GM19468 (cell line): ENCODE results near the gene PLEKHA5.
"Not testable (repeated sequence)": the region's sequence is repeated elsewhere in the genome, so short reads cannot be mapped to it uniquely, and the experiment has no call there.

ENCODE experiments used
- ATAC-seq: cut with Tn5 transposase; IDR thresholded peaks from one replicate; pipeline ENCODE4 v1.9.1; 2021; ENCODE audit warnings: mild to moderate bottlenecking, moderate library complexity, moderate number of reproducible peaks; ENCODE audit not compliant: unreplicated experiment; ENCODE audit errors: extremely low read depth

PLEKHA5 gene

DNA sequence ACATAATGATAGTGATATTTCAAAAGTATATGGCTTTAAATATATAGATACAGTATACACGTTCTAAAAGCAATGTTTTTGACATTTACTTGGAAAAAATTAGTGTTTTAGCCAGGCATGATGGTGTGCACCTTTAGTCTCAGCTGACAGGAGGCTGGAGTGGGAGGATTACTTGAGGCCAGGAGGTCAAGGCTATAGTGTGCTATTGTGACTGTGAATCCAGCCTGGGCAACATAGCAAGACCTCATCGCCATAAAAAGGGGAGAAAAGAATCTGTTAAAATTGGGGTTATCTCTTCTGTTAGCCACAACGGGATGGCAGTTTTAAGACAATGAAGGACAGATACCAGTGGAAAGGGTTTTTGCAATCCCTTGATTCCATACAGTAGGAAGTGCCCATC lies 95.2 kb downstream of the PLEKHA5 start:
- ATAC-seq, result no peak

DNA sequence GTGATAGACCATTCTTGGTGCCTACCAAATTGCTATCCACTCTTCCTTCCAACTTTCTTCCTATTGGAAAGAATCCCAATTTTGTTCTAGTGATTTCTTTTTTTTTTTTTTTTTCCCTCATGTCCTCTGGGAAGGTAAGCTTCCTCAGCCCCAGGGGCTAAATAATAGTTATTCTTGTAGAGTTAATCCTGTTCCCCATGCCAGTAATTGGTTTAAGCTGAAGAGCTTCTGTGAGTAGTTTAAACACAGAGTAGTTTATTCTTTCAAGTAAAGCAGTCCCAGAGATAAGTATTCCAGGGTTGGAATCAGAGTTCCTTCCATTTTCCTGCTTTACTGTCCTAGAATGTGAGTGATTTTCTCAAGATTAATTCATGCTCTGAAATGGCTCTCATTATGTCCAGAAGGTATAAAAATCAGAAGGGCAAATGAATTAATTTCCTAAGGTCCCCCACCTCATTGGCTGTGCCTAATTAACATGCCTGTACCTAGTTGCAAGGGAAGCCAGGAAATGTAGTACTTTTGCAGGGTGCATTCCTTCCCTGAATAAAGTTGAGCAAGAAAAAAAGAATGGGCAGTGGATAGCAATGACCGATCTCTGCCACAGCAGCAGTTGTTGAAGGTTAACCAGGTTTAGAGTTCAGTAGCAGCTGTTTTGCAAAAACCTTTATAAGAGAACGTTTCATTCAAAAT lies 97.8 kb downstream of the PLEKHA5 start:
- ATAC-seq, result no peak

DNA sequence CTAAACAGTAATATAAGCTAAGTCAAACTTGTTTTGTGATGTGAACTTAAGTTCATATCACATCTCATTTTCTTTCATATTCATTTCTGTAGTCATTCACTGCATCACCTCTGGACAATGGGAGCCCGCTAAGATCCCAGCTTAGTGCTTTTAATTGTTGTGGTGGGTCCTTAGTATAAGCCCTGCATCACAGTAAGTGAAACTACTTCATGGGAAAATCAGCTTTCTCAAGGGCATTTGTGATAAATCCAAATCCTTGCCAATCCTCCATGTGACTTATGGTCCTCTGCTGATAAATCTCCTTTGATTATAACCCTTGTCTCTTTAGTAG lies 98.3 kb downstream of the PLEKHA5 start:
- no peak for ATAC-seq

DNA sequence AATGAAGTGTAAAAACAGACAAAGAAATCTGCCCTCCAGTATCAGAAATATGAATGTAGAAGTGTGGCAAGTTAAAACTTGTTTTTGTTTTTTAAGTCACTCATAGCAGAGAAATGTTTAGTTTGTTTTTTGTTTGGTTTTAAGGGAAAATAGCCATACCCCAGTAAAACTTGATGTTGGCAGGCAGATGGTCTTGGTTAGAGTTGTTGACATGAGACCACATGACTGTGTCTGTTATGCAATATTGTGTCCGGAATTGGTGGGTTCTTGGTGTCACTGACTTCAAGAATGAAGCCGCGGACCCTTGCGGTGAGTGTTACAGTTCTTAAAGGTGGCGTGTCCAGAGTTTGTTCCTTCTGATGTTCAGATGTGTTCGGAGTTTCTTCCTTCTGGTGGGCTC lies 99.5 kb downstream of the PLEKHA5 start:
- ATAC-seq, result not testable (repeated sequence)

DNA sequence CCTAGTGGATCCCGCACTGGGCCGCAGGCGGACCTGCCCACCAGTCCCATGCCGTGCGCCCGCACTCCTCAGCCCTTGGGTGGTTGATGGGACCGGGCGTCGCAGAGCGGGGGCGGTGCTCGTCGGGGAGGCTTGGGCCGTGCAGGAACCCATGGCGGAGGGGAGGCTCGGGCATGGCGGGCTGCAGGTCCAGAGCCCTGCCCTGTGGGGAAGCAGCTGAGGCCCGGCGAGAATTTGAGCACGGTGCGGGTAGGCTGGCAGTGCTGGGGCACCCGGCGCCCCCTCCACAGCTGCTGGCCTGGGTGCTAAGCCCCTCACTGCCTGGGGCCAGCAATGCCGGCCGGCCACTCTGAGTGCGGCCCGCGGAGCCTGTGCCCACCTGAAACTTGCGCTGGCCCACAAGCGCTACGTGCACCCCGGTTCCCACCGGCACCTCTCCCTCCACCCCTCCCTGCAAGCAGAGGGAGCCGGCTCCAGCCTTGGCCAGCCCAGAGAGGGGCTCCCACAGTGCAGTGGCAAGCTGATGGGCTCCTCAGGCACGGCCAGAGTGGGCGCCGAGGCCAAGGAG lies 100.8 kb downstream of the PLEKHA5 start:
- ATAC-seq, result no peak

DNA sequence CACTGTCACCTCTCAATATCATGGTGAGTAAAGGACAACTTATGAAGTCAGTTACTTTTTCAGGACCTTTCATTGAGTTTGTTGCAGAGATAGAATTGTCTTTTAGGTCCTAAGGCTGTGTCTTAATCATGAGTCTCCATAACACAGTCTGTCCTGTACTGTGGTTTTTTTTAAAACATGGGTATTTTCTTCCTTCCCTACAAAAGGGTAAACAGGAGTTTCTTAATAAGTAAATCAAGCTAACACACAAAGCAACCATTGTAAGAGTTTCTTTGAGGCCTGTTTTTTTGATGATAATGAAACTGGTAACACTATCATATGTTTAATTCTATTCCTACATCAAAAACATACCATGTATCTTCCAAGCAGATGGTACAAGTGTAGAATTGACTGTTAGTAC lies 101.4 kb downstream of the PLEKHA5 start:
- no peak for ATAC-seq

DNA sequence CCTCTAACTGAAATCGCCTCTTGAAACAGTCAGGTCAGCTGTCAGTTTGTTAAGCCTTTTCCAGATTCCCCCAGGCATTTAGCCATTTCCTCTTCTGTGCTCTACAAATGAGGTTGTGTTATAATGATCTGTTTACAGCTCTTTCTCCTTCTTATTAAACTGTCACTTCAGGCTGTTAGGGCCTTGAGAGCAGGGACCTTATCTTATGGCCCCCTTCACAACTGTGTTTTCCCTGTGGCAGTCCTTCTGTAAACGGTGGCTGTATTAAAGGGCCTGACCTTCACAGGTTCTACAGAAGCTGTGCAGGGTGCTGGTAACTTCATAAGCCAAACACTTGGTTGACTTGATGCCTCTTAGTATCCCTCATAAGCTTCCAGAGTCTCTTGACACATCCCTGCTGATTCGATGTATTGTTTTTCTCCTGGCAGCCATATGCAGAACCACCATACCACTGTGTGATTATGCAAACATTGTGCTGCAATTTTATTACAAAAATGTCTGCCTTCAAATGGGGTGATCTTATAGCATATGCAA lies 104.7 kb downstream of the PLEKHA5 start:
- ATAC-seq, result no peak

DNA sequence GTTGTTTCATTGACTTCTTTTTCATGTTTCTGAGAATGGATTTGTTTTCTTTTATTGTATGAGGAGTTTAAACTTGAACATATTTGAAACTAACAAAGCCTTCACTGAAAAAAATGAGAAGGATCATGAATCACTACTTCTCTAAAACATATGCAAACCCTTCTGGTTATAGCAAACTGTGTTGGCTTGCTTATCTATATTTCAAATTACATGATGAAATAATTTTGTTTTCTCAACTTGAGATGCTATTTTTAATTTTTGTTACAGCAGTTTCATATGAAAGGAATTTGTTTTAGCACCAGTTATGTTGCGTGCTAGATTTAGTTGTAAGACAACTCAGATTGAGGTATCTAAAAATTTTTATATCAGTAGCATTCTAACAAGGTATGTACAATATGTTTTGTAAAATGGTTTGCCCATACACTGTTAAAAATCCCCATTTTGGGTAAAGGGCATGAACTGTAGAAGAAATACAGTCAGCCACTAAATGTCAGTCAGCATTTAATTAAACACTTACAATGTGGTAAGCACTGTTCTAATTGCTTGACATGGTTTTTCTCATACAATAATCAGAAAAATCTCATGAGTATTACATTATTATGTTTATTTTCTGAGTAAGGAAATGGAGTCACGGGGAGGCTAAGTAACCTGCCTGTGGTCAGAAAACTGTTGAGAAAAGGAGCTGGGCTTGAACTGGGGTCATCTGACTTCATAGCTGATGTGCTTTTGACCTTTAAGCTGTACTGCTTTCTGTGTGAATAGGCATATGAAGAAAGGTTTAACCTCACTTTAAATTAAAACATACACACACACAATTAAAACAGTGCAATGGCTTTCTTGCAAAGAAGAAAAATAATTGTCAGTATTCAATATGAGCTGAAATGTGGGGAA lies 105.7 kb downstream of the PLEKHA5 start:
- ATAC-seq, result no peak

DNA sequence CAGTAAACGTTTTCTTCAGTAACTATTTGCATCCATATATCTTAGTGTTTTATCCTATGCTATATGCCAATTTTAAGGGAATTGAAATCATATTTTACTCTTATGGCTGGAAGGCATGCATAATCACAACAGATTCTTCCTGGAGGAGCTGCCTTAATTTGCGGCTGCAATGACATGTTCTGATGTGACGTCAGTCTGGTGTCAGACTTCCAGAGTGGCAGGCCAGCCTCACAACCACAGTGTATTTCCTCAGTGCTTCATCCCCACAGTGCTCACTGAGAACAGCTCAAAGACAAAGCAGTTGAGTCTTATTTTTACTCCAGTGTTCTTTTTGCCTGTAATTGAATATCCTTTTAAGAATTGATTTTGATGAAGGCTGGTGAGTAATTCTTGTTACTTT lies 107.1 kb downstream of the PLEKHA5 start:
- no peak for ATAC-seq

DNA sequence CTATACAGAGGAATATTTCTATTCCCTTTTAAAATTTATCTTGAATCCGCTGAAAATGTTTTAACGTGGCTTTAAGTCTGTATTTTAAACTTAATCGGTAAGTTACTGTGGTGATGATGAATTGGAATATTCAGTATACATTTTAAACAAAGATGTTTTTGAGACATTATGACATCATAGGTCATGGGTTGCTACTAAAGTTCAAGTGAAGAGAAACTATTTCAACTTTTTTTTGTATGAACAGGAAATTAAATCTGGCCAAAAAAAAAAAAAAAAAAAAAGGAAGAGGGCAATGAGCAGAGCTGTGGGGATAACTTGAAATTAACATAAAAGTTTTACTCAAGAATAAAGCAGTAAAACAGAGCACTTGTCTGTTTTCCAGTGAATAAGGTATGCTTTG lies 109.0 kb downstream of the PLEKHA5 start:
- no peak for ATAC-seq

DNA sequence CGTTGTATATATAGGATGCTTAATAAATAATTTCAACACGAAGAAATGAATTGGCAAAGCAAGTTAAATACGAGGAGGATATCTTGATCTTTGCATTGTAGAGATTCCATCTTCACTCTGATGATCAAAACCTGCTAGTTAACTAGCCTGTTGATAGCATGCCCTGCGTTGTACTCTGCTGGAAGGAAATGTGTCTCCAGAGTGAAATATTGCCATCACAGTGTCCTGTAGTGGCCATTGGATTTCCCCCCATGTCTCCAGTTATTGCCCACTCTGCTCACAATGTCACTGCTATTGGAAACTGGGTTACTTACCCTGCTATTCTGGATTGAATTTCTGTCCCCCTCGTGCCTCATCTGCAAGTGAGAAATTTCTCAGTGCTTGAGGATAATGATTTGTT lies 109.6 kb downstream of the PLEKHA5 start:
- no peak for ATAC-seq

DNA sequence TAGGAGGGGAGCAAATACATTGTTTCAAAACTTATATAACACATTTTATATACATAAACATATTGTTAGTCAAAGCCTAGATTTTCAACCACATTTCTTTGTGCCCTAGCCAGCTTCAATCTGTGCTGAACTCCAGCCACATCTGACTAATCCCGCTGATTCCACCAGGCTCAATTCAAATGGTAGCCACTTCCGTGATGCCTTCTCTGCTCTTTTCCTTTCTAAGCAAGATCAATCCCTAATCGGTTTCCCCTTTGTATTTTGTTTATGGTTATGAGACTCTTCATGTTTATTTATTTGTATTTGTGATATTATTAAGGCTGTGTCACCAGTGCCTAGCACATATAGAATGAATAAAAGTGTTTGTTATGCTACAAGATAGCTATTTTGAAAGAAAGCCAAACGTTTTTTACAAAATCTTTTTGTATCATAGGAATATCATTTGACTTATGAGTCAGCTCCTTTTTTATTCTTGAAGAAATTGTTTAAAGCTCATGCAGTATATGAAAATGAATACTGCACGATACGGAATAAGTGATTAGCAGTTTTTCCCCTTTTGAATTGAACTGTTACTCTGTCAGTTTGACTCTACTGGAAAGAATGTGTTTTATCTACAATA lies 110.2 kb downstream of the PLEKHA5 start:
- no peak for ATAC-seq

DNA sequence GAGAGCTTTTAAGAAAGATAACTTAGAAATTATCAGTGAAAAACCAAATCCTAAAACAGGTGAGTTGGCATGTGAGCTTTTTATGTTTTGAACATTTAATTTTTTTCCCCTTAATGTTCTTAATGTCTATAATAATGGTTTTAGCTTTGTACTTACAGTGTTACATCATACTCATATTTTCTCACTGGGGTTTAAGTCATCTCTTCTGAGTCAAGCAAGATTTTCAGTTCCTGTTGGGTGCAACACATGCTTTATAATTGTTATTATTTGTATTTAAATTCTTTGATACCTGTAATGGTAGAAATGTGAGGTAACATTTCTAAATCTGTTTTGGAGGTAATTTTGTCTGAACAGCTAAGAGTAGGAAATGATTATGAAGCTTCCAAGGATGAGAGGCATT lies 113.0 kb downstream of the PLEKHA5 start:
- ATAC-seq, result no peak

DNA sequence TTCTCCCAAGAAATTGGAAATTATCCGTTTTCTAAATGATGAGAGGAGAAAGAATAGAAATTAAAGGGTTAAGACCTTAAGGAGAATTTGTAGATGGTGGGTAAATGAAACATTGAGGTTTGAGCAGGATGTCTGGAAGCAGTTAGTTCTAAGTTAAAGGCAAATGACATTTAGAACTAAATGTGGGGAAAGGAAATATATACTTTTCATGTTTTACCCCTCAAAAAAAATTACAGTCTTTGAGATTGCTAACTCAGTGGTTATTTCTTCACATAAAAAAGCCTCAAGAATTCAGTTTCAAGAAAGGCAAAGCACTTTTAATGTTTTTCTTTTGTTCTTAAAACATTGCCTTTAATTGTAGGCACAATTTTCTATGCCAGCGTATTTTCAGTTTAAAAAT lies 114.0 kb downstream of the PLEKHA5 start:
- ATAC-seq, result no peak

DNA sequence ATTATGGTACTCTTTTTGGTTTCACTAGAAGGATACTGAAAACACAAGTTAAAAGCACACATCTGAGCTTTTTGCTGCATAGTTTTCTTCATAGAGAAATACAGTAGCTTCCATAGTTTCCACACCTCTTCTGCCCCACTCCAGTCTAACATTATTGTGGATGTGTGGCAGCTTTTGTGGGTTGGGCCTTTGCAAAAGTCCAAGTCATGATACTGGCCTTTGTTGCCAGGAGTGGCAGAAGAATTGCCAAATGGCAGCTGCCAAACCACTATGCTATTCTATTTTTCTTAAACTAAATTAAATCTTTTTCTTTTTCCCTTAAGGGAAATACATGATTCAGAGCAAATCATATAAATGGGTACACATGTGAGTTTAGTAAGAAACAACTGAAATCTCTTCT lies 114.8 kb downstream of the PLEKHA5 start:
- ATAC-seq, result no peak

DNA sequence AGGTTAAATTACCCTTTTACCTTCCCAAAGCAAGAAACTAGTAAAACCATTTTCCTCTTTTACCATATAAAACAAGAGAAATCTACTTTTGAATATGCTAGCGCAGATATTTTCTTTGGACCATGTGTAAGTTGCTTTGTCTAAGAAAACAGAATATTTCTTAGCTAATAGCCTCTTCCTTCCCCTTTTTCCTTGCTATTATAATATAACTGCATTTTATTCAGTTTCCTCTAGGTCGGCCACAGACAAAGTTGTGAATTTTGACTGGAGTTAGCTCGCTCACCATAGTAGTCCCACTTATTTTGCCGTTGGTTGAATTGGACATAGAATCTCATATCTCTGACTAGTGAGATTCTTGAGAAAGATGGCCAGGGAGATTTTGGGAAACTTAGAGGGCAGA lies 115.6 kb downstream of the PLEKHA5 start:
- no peak for ATAC-seq

DNA sequence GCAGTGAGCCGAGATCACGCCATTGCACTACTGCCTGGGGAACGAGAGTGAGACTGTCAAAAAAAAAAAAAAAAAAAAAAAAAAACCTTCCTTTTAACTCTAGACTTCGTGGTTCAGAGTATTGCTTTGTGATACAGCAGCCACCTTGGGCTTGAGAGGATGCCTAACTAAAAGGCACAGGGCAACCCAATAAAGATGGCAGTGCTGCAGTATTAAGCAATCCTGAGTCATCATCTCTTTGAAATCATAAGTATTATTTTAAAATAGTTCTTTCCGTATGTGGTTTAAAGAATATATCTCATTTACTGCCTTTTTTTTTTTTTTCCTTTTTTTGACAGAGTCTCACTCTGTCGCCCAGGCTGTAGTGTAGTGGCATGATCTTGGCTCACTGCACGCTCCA lies 116.1 kb downstream of the PLEKHA5 start:
- no peak for ATAC-seq

DNA sequence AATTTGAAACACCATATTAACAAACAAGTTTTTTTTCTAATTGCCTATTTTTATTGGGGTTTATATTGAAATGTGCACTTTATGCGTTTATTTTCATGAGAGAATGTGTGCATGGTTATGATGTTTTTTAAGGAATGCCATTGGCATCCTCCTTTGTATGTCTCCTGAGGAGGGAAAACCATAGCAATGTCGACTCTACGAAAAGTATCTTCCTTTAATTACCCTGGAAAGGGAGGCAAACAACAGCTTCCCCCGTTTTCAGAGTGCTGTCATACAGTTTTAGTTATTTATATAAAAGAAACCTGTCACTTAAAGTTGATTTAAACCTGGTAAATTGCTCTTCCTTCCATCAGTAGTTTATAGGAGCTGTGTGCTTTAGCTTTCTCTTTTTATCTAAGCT lies 117.4 kb downstream of the PLEKHA5 start:
- no peak for ATAC-seq

DNA sequence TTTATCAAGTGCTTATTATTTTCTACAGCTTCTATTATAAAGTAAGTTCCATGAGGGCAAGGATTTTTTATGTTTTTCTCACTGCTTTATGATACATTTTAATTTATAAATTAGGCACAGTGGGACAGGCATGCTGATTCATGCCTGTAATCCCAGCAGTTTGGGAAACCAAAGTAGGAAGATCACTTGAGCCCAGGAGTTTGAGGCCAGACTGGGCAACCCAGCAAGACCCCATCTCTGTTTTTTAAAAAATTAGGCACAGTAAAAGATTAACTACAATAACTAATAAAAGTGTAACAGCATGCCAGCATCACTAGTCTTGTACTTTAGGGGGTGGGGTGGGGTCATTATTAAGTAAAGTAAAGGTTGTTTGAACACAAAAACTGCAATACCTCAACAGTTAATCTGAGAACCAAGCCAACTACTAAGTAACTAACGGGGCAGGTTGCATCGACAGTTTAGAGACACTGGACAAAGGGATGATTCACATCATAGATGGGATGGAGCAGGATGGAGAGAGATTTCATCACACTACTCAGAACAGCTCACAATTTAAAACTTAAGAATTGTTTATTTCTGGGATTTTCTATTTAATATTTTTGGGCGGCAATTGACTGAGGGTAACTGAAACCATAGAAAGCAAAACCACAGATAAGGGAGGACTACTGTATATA lies 119.5 kb downstream of the PLEKHA5 start:
- no peak for ATAC-seq

DNA sequence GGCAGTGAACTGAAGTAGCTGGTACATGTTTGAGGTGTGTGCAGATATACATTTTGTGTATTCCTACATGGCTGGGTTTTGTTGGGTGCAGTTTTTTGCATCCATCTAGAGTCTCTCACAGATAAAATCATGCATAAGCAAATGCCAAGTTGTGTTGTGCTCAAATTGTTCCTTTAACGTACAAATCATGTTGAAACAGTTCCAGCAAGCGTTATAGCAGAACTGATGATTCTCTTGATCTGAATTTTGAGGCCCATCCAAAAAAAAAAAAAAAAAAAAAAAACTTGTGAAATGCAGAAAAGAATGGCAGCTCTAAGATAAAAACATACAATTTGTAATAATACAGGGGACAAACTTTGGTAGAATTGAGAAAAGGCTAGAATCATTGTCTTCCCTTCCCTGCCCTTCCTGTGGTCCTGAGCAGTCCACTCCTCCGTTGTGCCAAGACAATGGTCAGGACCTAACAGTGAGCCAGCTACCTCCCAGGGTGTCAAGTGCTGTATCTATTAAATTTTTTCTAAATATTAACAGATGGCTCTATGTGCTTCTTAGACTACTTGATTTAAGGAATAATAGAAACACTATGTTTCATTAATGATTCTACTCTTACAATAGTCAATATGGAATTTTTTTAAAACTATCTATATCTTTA lies 122.1 kb downstream of the PLEKHA5 start:
- no peak for ATAC-seq
